HS-5 (cell line): ENCODE results near the gene ENG.
"Not testable (repeated sequence)": the region's sequence is repeated elsewhere in the genome, so short reads cannot be mapped to it uniquely, and the experiment has no call there.

ENCODE experiments used
- DNase-seq: peaks from one replicate; pipeline ENCODE4 v3.0.0-alpha.2; 2012; ENCODE audit warnings: low read depth

The ENG gene

DNA sequence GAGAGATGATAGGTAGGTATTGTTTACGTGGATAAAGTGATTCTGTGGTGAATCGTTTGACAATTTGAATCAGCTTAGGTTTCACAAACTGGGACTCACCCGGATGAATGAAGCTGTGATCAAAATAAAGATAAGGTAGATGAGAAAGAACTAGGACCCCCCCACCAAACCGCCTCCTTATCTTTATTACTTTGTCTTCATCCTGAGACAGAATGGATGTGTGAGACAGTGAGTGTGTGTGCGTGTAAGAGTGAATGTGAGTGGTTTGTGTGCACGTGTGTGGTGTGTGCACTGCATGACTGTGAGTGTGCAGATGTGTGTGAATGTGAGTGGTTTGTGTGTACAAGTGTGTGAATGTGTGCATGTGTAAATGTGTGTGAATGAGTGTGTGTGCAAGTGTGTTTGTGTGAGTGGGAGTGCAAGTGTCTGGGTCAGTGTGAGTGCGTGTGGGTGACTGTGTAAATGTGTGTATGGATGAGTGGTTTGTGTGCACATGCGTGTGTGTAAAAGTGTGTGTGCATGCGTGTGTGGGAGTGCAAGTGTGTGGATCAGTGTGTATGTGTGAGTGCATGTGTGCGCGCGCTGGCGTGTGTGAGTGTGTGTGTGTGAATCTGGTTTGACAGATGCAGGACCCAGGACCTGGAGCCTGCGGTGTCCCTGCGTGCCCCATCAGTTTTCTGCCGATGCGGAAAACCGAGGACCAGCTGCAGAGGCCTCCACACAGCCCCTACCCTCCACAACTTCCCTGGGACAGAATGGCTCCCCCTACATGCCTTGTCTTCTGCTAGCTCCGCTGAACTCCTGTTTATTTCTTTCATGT, 11.4 kb upstream of the ENG start:
- DNase-seq = no peak

DNA sequence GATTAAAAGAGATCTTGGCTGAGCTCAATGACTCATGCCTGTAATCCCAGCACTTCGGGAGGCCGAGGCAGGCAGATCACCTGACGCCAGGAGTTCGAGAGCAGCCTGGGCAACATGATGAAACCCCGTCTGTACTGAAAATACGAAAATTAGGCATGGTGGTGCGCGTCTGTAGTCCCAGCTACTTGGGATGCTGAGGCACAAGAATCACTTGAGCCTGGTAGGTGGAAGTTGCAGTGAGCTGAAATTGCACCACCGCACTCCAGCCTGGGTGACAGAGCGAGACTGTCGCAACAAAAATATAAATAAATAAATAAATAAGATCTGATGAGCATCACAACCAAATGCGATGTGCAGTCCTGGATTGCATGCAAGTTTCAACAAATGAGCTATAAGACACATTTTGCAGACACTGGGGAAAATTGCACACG, 8.7 kb upstream of the ENG start:
- no peak for DNase-seq

DNA sequence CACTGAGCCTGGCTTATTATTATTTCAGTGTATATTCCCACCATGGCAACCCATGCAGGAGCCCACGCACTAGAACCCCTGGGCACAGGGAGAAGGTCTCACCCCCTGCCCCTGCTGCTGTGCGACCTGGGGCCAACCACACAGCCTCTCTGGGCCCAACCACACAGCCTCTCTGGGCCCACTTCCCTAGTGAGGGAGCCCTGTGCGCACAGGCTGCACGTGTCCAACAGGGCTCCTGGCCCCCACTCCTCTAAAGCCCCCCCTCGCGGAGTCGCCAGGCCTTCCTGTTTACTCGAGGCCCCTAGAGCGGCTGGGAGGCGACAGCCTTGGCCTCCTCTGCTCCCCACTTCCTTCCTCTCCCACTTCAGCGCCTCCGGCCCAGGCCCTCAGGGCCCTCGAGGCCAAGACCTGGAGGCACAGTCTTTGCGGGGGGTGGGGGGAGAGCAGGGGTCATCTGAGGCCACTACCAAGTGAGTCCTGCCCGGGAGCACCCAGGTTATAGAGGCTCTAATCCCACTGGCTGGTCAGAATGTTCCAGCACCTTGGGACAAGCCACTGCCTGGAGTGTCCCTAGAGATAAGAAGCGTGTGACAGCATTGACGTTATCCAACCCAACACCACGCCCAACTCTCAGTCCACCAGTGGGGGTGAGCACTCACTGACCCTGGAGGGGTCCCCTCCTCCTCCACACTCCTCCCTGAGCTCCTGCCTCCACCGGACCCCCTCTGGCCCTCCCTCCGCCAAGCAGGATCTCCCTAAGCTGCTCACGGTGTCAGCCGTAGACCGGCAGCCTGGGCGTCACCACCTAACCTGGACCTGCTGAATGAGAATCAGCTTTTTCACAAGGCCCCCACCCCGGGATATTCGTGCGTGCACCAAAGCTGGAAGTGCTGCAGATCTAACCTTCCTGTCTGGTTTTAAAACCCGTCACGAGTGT, 7.9 kb upstream of the ENG start:
- DNase-seq = no peak

DNA sequence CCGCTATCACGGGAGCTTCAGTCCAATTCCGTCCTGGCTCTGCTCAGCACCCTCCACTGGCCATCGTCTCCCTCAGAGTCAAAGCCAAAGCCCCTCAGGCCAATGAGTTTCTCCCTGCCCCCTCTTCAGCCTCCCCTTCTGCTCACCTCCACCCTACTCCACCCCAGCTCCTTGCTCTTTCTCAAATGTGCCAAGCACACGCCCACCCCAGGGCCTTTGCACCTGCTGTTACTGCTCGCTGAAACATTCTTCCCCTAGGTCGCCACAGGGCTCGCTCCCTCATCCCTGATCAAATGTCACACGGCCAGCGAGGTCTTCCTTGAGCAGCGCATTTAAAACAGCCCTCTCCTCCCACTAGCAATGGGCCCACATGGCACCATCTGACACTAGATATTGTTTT, 6.3 kb upstream of the ENG start:
- DNase-seq = no peak

DNA sequence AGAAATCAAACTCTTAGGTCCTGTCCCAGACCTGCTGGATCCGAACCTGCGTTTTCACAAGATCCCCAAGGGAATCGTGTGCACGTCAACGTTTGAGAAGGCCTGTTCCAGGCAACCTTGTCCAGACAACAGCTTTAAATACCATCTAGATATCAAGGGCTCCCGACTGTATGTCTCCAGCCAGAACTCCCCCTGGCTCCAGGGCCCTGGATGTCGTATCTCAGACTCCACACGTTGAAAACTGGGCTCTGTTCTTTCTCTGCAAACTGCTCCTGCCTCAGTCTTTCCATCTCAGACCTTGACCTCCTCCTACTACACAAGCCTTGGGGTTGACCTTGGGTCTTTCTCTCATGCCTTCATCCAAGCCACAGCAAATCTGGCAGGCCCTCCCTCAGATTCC, 5.8 kb upstream of the ENG start:
- no peak for DNase-seq

DNA sequence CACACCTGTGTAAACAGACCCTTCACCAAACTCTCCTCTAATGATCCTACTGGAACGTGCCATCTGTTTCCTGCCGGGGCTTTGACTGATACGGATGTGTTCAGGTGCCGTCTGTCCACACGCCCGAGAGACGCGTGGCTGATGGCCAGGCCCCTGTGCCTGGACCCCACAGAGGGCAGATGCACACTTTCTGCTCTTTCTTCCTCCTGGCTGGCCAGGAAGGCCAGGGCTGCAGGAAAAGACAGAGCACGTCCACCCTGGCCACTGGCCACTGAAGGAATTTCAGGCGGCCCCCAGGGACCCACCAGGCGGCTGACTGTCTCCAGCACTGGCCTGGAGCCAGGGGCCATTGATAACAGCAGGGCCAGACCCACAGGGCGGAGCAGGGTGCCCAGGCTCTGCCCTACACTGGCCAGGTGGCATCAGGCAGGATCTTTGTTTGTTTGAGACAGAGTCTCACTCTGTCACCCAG, 3.6 kb upstream of the ENG start:
- DNase-seq = no peak

DNA sequence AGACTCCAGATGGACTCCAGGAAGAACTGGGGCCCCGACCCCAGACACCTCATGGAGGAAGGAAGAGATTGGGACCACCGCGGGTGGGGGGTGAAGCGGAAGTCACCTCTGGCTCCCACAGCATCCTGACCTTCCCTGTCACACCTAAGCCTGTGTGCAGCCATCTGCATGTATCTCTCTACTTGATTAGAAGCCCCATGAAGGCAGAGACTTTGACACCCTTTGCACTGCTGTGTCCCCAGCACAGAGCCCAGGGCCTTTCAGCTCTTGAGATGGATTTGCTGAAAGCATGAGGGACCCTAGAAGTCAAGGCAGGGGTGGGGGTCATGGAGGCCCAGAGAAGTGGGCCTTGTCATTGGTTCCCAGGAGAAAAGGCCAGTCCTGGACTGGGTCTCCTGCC, 2.8 kb upstream of the ENG start:
- DNase-seq = no peak

DNA sequence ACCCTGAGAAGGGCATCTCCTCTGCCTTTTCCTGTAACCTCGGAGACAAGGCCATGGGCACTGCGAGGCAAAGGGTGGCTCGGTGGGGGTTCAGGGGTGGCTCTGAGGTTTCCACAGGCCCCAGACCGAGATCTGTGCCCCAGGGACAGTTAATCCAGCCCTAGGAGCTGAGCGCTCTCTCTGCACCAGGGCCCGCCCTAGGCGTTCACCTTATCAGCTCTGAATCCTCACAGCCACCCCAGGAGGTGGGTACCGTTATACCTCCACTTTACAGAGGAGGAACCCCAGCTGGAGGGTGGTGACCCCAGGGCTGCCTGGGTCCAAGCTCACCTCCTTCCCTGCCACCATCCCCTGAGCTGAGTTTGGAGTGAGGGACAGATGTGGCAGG, 2.3 kb upstream of the ENG start:
- DNase-seq = no peak

DNA sequence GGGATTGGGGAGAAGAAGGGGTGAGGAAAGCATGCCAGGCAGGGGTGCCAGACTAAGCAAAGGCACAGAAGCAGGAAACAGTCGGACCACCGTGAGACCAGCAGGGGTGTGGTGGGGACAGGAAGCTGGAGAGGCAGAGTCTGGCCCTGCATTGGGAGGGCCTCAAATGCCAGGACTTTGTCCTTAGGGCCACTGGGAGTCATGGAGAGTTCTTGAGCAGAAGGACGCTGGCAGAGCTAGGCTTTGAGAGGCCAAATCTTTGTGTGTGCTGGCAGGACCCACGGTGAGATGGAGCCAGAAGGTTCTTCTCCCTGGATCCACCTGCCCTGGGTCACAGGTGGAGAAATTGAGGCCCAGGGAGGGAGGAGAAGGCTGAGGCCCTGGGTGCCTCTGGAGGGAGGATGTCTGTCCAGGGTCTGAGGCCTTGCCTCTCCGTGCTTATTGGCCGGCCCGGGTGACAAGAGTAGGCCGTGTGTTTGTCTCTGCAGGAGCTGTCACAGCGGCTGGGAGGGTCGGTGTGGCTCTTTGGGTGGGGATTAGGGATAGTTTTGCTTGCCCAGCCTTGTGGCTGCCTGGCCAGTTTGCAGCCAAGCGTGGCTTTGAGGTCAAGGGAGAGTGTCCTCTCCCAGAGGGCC, 1.8 kb upstream of the ENG start:
- DNase-seq = no peak

DNA sequence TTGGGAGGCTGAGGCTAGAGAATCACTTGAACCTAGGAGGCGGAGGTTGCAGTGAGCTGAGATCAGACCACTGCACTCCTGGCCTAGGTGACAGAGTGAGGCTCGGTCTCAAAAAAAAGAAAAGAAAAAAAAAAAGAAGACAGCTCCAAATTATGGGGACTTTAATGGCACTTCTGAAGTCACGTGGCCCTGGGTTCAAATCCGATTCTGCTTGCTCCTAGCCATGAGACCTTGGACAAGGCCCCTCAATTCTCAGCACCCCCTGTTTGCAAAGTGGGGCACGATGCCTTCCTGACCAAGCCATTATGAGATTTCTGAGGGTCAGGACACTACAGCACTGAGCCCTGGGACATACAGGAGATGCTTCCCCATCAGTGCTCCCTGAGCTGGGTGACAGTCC, 1.1 kb upstream of the ENG start:
- no peak for DNase-seq

DNA sequence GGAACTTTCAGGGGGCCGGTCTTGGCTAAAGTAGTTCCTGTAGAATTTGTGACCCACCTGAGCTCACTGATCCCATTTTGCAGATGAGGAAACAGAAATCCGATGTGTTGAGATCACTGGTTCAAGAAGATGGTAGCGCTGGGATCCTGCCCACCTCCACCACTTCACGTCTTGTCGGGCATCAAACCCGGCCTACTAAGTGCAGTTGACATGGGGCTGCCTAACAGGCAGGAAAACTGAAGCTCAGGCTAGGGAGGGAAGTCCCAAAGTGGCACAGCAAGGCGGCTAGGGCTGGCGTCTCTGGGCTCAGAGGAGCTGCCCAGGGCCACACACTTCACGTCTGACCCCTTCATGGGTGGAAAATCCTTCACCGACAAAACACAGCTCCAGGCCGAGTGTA, 502 bp upstream of the ENG start:
- no peak for DNase-seq

DNA sequence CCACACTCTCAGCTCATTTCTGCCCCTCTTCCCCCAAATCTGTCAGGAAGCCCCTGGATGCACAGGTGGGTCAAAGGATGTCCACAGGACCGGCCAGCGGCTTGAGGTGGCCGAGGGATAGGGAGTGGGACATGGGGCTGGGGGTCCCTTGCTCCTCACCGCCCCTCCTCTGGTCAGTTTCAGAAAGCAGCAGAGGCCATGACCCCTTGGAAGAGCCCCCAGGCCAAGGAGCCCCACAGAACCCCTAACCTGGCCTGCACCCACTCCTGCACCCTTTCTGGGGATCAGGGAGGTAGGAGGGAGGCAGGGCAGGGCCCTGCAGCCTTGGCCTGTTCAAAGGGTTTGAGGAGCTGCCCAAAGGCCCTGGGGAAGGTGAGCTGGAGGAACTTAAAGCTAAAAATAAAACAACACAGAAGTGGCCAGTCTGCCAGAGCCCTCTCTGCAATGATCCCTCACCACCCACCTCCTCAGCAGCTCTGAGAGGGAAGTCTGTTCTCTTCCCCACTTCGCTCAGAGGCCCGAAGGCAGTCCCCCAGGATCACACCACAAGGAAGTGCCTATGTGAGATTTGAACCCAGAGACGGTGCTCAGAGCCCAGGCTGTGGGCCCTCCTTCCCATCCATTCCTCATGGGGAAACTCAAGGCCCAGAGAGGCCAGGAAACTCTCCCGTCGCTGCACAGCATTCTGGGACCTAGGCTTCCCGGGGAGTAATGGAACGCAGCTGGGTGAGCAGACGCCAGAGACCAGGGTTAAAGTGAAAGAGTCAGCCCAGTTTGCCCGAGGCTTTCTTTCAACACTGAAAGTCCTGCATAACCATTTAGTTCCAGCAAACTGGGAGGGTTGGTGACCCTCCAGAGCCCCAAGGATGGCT, 910 bp downstream of the ENG start:
- no peak for DNase-seq

DNA sequence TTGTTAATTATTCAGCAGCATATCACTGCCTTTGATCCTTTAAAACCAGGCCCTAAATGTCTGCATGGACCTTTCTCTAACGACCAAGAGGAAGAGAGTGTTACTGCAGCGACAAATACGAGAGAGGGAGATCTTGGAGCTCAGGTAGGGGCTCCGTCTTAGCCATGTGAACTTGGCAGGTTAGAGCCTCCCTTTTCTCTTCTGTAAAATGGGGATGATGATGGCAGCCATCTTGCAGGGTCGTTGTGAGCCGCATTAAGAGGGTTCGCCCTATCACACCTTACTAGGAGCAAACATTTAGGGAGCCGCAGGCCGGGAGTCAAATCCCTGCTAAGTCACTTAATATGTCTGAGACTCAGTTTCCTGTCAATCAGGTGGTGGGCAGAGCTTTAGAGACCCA, 1.6 kb downstream of the ENG start:
- DNase-seq = no peak

DNA sequence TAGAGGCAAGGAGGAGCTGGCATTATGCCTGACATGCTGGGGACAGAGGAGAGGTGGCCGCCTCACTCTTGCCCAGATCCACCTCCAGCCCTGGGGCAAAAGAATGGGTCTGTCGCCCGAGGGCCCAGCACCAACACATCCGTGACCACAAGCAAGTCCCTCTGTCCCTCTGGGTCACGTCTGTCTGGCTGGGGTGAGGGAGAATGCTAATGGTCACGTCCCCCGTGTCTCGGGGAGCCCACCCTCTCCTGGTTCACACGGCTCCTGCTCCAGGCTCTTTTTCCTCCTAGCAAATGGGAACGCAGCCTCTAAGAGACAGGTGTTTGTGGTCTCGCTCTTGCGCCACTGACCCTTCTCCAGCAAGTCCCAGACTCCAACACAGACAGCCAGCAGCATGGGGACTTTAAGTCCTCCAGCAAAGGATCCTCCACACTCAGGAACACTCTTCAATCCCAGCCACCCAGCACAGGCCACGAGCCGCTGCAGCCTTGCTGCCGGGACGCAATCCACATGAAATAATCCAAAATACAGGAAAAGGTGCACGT, 4.1 kb downstream of the ENG start:
- DNase-seq = no peak

DNA sequence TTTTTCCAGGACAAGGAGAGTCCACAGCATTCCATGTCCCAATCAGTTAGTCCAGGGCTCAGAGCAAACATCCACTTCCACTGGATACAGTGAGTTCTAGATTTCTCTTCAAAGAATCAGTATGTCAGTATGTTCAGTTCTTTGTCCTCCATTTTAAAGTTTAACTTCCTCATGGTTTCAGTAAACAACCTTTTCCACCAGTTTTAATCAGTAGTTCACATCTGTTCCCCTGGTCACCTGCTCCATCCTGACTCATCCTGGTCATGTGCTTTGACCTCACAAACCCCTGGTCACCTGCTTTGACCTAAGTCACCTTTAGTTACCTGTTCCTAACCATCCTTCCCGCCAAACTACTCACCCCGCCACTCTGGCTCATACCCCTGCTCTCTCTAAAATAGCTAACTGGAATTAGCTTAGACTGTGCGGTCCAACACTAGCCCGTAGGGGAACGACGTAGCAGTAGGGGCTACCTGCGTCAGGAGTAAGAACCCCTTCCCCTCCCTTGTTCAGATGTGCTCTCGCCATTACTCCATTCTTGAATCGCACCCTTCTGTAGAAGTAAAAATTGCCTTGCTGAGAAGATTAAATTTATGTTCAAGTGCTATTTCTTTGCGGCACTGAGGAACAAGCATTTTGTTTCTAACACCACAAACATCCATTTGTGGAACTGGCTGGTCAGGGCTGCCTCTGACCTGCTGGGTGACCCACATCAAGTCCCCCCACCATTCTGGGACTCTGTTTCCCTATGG, 5.5 kb downstream of the ENG start:
- DNase-seq = no peak

DNA sequence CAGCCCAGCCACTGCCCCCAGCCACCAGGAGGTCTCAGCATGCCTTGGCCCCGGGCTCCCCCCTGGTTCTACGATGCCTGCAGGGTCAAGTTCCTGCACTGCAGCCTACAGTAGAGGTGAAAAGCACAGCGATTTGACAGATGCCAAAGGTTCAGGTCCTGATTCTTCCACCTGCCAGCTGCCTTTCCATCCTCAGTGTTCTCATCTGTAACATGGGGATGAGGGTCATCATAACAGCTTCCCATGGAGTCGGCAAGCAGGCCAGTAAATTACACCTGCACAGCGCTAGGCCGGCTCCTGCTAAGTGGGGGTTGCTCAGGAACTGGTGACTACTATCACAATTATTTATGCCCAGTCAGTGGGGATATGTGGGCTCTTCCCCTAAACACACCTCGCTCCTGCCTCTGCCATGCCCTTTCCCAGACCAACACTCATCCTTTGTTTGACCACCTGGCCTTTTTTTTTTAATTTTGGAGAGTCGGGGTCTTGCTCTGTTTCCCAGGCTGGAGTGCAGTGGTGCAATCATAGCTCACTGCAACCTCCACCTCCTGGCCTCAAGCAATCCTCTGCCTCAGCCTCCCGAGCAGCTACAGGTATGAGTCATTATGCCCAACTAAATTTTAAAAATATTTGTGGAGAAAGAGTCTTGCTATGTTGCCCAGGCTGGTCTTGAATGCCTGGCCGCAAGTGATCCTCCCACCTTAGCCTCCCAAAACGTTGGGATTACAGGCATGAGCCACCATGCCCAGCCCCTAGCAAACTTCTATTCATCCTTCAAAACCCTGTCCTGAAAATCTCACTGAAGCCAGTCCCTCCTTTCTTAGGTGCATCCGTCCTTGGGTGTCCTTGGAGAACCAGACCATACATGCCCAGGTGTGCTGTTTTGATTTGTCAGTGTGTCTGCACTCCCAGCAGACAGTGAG, 6.4 kb downstream of the ENG start:
- DNase-seq = no peak

DNA sequence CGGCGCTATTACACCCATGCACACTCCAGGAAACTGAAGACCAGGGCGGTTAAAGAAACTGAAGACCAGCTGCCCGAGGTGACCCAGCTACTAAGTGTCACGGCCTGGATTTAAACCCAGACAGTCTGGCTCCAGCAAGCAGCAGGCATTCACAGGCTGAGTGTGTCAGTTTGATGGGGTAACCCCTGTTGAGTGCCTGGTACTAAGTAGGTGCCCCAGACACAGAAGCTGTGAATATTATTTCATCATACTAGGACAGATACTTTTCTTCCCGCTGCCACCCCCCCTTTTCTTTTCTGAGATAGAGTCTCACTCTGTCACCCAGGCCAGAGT, 7.3 kb downstream of the ENG start:
- no peak for DNase-seq

DNA sequence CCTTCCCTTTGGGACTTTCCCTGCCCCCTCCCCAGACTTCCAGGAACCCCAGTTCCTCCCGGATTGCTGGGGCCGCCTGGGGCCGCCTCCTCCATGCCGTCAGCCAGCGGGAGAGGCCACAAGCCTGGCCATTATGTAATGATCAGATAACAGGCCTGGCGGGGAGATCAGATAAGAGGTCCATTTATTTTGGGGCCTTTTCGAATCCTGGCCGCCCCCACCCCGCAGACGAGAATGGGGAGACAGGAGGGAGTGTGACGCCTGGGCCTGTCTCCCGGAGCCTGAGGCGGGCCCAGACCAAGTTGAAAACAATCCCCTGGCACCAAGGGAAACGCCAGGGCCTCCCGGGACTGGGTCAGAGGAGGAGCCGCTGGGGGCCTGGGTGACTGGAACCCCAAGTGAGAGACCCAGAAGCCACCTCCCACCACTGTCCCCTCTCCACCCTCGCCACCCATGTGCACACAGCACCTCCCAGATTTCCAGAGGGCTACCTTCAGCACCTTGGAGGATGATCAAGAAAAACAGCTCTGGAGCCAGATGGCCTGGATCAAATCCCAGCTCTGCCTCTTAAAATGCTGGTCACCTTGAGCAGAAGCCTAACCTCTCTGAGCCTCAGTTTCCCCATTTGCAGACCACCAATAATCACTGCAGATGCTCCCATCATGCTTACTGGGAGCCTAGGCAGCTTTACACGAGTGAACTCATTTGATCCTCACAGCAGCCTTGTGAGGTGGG, 7.8 kb downstream of the ENG start:
- no peak for DNase-seq

DNA sequence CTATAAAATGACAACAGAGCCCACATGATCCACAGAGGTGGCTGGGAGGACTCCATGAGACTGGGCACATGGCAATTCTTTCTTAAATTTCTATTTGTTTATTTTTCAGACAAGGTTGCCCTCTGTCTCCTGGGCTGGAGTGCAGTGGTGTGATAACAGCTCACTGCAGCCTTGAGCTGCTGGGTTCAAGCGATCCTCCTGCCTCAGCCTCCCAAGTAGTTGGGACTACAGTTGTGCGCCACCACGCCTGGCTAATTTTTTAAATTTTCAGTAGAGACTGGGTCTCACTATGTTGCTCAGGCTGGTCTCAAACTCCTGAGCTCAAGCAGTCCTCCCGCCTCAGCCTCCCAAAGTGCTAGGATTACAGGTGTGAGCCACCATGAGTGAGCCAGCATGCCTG, 8.8 kb downstream of the ENG start:
- DNase-seq = not testable (repeated sequence)
